22Rv1 (cell line): ENCODE measurements around the gene ANKRD2.
A peak's percentile ranks its signal among the peaks of the same experiment; 100 is the strongest.

Source experiments
- H3K27ac ChIP-seq: fragments of 450-650 bp; 2 replicates; pipeline ENCODE4 v1.5.1; 2017
- ZFX ChIP-seq: fragments of 450-650 bp; IDR thresholded peaks from 2 replicates; pipeline ENCODE4 v1.6.1; 2017; ENCODE audit warnings: antibody characterized with exemption, borderline replicate concordance
- TF ChIP-seq, protein P1 (sequence below): fragments of 450-650 bp; IDR thresholded peaks from 2 replicates; pipeline ENCODE4 v1.5.1; 2017; ENCODE audit warnings: mild to moderate bottlenecking

Gene ANKRD2

GRCh38 chr10:97628228-97628627 is 55.6 kb downstream of the ANKRD2 start:
- TF ChIP-seq, protein P1, sequence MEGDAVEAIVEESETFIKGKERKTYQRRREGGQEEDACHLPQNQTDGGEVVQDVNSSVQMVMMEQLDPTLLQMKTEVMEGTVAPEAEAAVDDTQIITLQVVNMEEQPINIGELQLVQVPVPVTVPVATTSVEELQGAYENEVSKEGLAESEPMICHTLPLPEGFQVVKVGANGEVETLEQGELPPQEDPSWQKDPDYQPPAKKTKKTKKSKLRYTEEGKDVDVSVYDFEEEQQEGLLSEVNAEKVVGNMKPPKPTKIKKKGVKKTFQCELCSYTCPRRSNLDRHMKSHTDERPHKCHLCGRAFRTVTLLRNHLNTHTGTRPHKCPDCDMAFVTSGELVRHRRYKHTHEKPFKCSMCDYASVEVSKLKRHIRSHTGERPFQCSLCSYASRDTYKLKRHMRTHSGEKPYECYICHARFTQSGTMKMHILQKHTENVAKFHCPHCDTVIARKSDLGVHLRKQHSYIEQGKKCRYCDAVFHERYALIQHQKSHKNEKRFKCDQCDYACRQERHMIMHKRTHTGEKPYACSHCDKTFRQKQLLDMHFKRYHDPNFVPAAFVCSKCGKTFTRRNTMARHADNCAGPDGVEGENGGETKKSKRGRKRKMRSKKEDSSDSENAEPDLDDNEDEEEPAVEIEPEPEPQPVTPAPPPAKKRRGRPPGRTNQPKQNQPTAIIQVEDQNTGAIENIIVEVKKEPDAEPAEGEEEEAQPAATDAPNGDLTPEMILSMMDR = no peak
- no peak for TF ChIP-seq ZFX

DNA sequence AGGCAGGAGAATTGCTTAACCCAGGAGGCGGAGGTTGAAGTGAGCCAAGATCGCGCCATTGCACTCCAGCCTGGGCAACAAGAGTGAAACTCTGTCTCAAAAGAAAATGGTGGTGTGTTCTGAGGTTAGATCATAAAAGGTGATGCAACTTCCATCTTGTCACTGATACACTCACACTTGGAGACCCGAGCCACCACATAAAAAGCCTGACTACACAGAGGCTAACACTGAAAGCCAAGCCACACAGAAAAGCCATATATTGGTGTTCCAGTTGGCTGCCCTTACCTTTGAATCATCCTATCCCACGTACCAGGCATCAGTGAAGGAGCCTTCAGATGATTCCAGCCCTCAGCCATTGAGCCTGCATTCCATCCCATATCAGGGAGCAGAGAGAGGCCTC is 56.7 kb downstream of the ANKRD2 start:
- no peak overlapping the region for H3K27ac ChIP-seq
- TF ChIP-seq, protein P1 = no peak
- TF ChIP-seq ZFX = no peak

More at GRCh38 chr10:97628228-97628627, 55.6 kb downstream of the ANKRD2 start:
- H3K27ac ChIP-seq = no peak overlapping the region

- no peak overlapping the region for H3K27ac ChIP-seq
- TF ChIP-seq ZFX = no peak
- TF ChIP-seq, protein P1 = no peak
These were observed 58.5 kb downstream of the ANKRD2 start for GRCh38 chr10:97631098-97631497.

- TF ChIP-seq, protein P1 = no peak
- no peak for TF ChIP-seq ZFX
- peak within 1 kb of the TSS; percentile 52 for H3K27ac ChIP-seq
These were observed 60.6 kb downstream of the ANKRD2 start, which contains the start of gene MORN4 for GRCh38 chr10:97632949-97633884. Gene MORN4, minus strand, starts transcription at chr10:97633500. Its CDS starts 13,847 bp downstream, at chr10:97619653.
